ENCODE results near the gene PCDH17. TPM values are rescaled to one million over a fixed set of nuclear protein-coding genes. Genes with fewer than 3 reads are reported as not detected.

Gene PCDH17
- total and polyA plus RNA-seq, 10 of the 15 experiments (the other 5 are each of a cell fraction or from before 2014, with no cell fraction given), result under 0.01 to 0.58 (median 0.07) TPM; not detected in 6

DNA sequence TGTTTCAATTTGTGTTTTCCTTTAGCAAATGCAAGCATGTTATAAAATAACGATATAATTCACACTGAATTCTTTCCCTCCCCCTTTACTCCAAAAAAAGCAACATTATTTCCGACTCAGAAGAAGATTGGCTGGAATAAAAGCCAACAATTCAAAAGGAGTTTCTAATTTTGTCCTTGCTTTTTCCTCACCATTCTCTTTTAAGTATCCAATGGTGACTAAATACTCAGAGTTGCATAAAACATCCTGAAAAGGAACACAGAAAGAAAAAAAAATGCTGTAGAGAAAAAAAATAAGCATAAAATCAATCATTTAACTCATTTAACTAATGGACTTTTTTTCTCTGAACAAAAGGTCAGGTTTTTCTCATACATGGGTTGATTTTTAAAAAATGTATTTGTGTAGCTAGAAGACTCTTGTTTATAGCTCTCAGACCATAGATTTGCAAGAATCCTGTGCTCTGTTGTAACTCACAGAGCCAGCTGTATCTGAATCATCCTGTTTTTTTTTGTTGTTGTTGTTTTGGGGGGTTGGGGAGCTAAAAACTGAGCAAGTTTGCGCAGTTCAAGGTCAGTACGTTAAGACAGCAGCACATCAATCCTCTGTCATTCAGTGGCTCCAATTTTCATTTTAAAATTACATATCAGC, 108.1 kb downstream of the PCDH17 start:
- no peaks in the 10 kb centered on the region for H3K27me3 ChIP-seq (replicated peaks in 1 of 2; ENCODE audit: control insufficient read depth in 2 of 2, insufficient read depth in 2 of 2, low read length in 1 of 2)
- no peak for DNase-seq (ENCODE audit: low read depth, low spot score)
- ChIA-PET POLR2A (no interaction called here), CTCF (interaction anchor here (0.7 kb wide), 1 partner anchor 54 kb away, joined by 4 read pairs; no protein-coding TSS in a partner anchor), SMC1A (ENCODE audit: uncharacterized antibody, unreplicated experiment) (no interaction called here), RAD21 (ENCODE audit: unreplicated experiment) (no interaction called here)
- no peak overlapping the region for H3K27ac ChIP-seq (ENCODE audit: control insufficient read depth, insufficient read depth)
- 18% methylated on average over 4 of the region's 4 CpGs for WGBS (ENCODE audit: insufficient coverage, insufficient replicate concordance, low lambda C conversion rate, missing lambda C conversion rate)
- H3K9ac ChIP-seq (ENCODE audit: control insufficient read depth, insufficient read depth, low read length), result no peak overlapping the region
- no peaks in the 10 kb centered on the region for H3K4me1 ChIP-seq (ENCODE audit: control insufficient read depth, insufficient read depth, low read length)
- no peaks in the 10 kb centered on the region for H3K36me3 ChIP-seq (ENCODE audit: control insufficient read depth in 2 of 2, insufficient read depth in 2 of 2, low read length in 1 of 2)
- no TSS peak for BruUV-seq (replicated peaks)
- intact Hi-C loops (cut with micrococcal nuclease; ENCODE audit: unreplicated experiment) (no loop called here), in situ Hi-C loops (cut with MboI) (no loop called here)
- H3K4me2 ChIP-seq (ENCODE audit: control insufficient read depth, insufficient read depth), result no peak overlapping the region
- no peaks in the 10 kb centered on the region for H3K79me2 ChIP-seq (ENCODE audit: control insufficient read depth, insufficient read depth, low read length)
- no peak overlapping the region for H3K4me3 ChIP-seq
- FAIRE-seq, result no peak
- ATAC-seq, result no peak
- no peaks in the 10 kb centered on the region for H4K20me1 ChIP-seq (ENCODE audit: control insufficient read depth, insufficient read depth)
- no peak for TF ChIP-seq RAD51 (IDR thresholded peaks at IDR 0.05)
- TF ChIP-seq LARP7 (IDR thresholded peaks at IDR 0.05), result no peak
- no peaks in the 10 kb centered on the region for H3K9me3 ChIP-seq (replicated peaks; ENCODE audit: control insufficient read depth, insufficient read depth, low read length)
- no peak overlapping the region for H2AFZ ChIP-seq (ENCODE audit: control insufficient read depth, low read depth, low read length)

DNA sequence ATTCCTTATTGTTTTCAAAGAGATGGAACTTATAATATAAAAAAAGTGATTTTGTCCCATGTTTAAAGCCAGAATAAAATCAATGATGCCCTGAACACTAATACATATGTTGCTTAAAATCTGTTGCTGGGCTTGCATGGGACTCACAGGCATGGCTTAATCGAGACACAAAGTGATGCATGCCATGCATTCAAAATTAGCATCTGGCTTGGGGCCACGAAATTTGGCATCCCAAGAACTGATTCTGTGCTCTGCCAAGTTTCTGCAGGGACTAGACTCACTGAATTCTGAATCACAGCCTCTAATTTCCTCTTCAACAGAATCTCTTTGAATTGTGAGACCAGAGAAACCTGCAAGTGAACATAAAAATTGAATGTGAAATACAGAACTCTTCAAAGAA, 109.2 kb downstream of the PCDH17 start:
- Histone ChIP-seq H3K4me2 (ENCODE audit: control insufficient read depth, insufficient read depth) (no peak overlapping the region), H4K20me1 (ENCODE audit: control insufficient read depth, insufficient read depth) (no peaks in the 10 kb centered on the region), H3K9me3 (replicated peaks; ENCODE audit: control insufficient read depth, insufficient read depth, low read length) (no peaks in the 10 kb centered on the region), H3K27me3 (replicated peaks in 1 of 2; ENCODE audit: control insufficient read depth in 2 of 2, insufficient read depth in 2 of 2, low read length in 1 of 2) (no peaks in the 10 kb centered on the region), H3K79me2 (ENCODE audit: control insufficient read depth, insufficient read depth, low read length) (no peaks in the 10 kb centered on the region), H3K9ac (ENCODE audit: control insufficient read depth, insufficient read depth, low read length) (no peak overlapping the region), H3K36me3 (ENCODE audit: control insufficient read depth in 2 of 2, insufficient read depth in 2 of 2, low read length in 1 of 2) (no peaks in the 10 kb centered on the region), H3K4me1 (ENCODE audit: control insufficient read depth, insufficient read depth, low read length) (no peaks in the 10 kb centered on the region), H3K4me3 (no peak overlapping the region), H3K27ac (ENCODE audit: control insufficient read depth, insufficient read depth) (no peak overlapping the region), H2AFZ (ENCODE audit: control insufficient read depth, low read depth, low read length) (no peak overlapping the region)
- intact Hi-C loops (cut with micrococcal nuclease; ENCODE audit: unreplicated experiment) (no loop called here), in situ Hi-C loops (cut with MboI) (no loop called here)
- FAIRE-seq (no peak), DNase-seq (ENCODE audit: low read depth, low spot score) (no peak), ATAC-seq (no peak)
- TF ChIP-seq, protein P1, sequence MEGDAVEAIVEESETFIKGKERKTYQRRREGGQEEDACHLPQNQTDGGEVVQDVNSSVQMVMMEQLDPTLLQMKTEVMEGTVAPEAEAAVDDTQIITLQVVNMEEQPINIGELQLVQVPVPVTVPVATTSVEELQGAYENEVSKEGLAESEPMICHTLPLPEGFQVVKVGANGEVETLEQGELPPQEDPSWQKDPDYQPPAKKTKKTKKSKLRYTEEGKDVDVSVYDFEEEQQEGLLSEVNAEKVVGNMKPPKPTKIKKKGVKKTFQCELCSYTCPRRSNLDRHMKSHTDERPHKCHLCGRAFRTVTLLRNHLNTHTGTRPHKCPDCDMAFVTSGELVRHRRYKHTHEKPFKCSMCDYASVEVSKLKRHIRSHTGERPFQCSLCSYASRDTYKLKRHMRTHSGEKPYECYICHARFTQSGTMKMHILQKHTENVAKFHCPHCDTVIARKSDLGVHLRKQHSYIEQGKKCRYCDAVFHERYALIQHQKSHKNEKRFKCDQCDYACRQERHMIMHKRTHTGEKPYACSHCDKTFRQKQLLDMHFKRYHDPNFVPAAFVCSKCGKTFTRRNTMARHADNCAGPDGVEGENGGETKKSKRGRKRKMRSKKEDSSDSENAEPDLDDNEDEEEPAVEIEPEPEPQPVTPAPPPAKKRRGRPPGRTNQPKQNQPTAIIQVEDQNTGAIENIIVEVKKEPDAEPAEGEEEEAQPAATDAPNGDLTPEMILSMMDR (IDR thresholded peaks at IDR 0.05 in 2 of 3, conservative IDR thresholded peaks at IDR 0.05 in 1 of 3; ENCODE audit: control insufficient read depth in 2 of 3, extremely low read depth in 1 of 3, insufficient read depth in 1 of 3, low read depth in 3 of 3, low read length in 3 of 3), result no peak
- no peak for TF ChIP-seq DPF2 (IDR thresholded peaks at IDR 0.05)
- TF ChIP-seq FOXK2 (IDR thresholded peaks at IDR 0.05), result no peak
- TF ChIP-seq ZNF217 (IDR thresholded peaks at IDR 0.05), result no peak
- TF ChIP-seq, protein P2, sequence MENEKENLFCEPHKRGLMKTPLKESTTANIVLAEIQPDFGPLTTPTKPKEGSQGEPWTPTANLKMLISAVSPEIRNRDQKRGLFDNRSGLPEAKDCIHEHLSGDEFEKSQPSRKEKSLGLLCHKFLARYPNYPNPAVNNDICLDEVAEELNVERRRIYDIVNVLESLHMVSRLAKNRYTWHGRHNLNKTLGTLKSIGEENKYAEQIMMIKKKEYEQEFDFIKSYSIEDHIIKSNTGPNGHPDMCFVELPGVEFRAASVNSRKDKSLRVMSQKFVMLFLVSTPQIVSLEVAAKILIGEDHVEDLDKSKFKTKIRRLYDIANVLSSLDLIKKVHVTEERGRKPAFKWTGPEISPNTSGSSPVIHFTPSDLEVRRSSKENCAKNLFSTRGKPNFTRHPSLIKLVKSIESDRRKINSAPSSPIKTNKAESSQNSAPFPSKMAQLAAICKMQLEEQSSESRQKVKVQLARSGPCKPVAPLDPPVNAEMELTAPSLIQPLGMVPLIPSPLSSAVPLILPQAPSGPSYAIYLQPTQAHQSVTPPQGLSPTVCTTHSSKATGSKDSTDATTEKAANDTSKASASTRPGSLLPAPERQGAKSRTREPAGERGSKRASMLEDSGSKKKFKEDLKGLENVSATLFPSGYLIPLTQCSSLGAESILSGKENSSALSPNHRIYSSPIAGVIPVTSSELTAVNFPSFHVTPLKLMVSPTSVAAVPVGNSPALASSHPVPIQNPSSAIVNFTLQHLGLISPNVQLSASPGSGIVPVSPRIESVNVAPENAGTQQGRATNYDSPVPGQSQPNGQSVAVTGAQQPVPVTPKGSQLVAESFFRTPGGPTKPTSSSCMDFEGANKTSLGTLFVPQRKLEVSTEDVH (IDR thresholded peaks at IDR 0.05; ENCODE audit: low read depth, partially characterized antibody), result no peak
- no peak for TF ChIP-seq SIX5 (IDR thresholded peaks at IDR 0.05; ENCODE audit: low read depth, low read length, severe bottlenecking)
- no peak for TF ChIP-seq SREBF1 (IDR thresholded peaks at IDR 0.05; ENCODE audit: low read length)
- TF ChIP-seq STAT3 (IDR thresholded peaks at IDR 0.05; ENCODE audit: low read depth, low read length), result no peak
- TF ChIP-seq CREM (IDR thresholded peaks at IDR 0.05; ENCODE audit: low read depth), result no peak
- TF ChIP-seq RB1 (IDR thresholded peaks at IDR 0.05; ENCODE audit: borderline replicate concordance), result no peak
- TF ChIP-seq, protein P3, sequence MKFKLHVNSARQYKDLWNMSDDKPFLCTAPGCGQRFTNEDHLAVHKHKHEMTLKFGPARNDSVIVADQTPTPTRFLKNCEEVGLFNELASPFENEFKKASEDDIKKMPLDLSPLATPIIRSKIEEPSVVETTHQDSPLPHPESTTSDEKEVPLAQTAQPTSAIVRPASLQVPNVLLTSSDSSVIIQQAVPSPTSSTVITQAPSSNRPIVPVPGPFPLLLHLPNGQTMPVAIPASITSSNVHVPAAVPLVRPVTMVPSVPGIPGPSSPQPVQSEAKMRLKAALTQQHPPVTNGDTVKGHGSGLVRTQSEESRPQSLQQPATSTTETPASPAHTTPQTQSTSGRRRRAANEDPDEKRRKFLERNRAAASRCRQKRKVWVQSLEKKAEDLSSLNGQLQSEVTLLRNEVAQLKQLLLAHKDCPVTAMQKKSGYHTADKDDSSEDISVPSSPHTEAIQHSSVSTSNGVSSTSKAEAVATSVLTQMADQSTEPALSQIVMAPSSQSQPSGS (IDR thresholded peaks at IDR 0.05; ENCODE audit: low read length), result no peak
- TF ChIP-seq RAD51 (IDR thresholded peaks at IDR 0.05), result no peak
- POLR2A ChIA-PET, result no interaction called here
- RAD21 ChIA-PET (ENCODE audit: unreplicated experiment), result no interaction called here
- BruUV-seq (replicated peaks), result no TSS peak
- CTCF ChIA-PET, result no interaction called here
- SMC1A ChIA-PET (ENCODE audit: uncharacterized antibody, unreplicated experiment), result no interaction called here
- 0% methylated on average over 2 of the region's 2 CpGs for WGBS (ENCODE audit: insufficient coverage, insufficient replicate concordance, low lambda C conversion rate, missing lambda C conversion rate)

Data from GM12878 (cell line).